ENCODE data around the gene TLE2. TPM values are rescaled to one million over a fixed set of nuclear protein-coding genes. Genes with fewer than 3 reads are reported as not detected.
"Not testable (repeated sequence)": the region's sequence is repeated elsewhere in the genome, so short reads cannot be mapped to it uniquely, and the experiment has no call there.

The TLE2 gene
- total RNA-seq, 1 donor from 2014 or later: 23.3 TPM

- H3K27me3 ChIP-seq (ENCODE audit: control insufficient read depth, insufficient read depth, low read length): no peaks in the 10 kb centered on the region
- peaks cover 2% of the 10 kb centered on the region for H3K36me3 ChIP-seq (ENCODE audit: control insufficient read depth, insufficient read depth, low read length)
- DNase-seq (ENCODE audit: low read depth): no peak
- H3K4me3 ChIP-seq (ENCODE audit: low read depth, low read length): no peak overlapping the region
- TF ChIP-seq, protein P1, sequence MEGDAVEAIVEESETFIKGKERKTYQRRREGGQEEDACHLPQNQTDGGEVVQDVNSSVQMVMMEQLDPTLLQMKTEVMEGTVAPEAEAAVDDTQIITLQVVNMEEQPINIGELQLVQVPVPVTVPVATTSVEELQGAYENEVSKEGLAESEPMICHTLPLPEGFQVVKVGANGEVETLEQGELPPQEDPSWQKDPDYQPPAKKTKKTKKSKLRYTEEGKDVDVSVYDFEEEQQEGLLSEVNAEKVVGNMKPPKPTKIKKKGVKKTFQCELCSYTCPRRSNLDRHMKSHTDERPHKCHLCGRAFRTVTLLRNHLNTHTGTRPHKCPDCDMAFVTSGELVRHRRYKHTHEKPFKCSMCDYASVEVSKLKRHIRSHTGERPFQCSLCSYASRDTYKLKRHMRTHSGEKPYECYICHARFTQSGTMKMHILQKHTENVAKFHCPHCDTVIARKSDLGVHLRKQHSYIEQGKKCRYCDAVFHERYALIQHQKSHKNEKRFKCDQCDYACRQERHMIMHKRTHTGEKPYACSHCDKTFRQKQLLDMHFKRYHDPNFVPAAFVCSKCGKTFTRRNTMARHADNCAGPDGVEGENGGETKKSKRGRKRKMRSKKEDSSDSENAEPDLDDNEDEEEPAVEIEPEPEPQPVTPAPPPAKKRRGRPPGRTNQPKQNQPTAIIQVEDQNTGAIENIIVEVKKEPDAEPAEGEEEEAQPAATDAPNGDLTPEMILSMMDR (IDR thresholded peaks at IDR 0.05; ENCODE audit: insufficient read depth, low read length, poor library complexity, severe bottlenecking): no peak
These were observed 25.3 kb upstream of the TLE2 start for GRCh38 chr19:3054265-3054971.

DNA sequence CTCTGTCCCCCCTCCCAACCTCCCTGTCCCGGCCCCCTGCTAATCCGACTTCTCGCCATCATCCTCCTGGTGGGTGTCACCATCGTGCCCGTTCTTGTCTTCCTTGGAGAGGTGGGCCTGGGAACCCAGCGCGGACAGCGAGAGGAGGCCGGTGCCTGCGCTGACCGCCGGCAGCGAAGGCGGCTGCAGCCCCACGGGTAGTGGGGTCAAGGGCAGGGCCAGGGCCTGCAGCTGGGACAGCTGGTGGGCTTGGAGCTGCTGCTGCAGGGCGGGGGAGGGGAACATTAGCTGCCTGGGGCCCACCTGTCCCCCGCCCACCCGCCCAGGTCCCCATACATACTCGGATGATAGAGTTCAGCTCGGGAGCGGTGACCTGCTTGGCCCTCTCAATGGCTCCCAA is 24.7 kb upstream of the TLE2 start:
- peaks cover 2% of the 10 kb centered on the region for H3K36me3 ChIP-seq (ENCODE audit: control insufficient read depth, insufficient read depth, low read length)
- H3K4me3 ChIP-seq (ENCODE audit: low read depth, low read length): no peak overlapping the region
- DNase-seq (ENCODE audit: low read depth): no peak
- TF ChIP-seq, protein P1 (IDR thresholded peaks at IDR 0.05; ENCODE audit: insufficient read depth, low read length, poor library complexity, severe bottlenecking): no peak
- H3K27me3 ChIP-seq (ENCODE audit: control insufficient read depth, insufficient read depth, low read length): no peaks in the 10 kb centered on the region

DNA sequence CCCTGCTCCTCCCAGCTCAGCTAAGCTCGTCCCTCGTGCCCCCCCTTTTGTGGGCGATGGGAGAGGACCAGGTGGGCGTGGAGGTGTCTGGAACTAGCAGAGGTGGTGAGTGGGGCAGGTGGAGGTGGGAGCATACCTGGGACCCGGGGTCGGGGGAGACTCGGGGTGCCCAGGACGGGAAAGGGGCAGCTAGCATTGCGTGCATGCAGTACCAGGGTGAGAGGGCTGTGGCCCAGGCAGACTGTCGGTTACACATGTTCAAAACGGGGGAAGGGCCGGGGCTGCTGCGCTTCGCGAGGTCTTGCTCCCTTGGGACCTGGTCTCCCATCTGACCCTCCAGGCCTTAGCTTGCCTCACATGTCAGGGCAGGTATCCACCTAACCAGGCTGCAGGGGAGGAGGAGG is 24.1 kb upstream of the TLE2 start:
- H3K4me3 ChIP-seq (ENCODE audit: low read depth, low read length): no peak overlapping the region
- TF ChIP-seq, protein P1 (IDR thresholded peaks at IDR 0.05; ENCODE audit: insufficient read depth, low read length, poor library complexity, severe bottlenecking): no peak
- no peak for DNase-seq (ENCODE audit: low read depth)
- H3K27me3 ChIP-seq (ENCODE audit: control insufficient read depth, insufficient read depth, low read length): no peaks in the 10 kb centered on the region
- H3K36me3 ChIP-seq (ENCODE audit: control insufficient read depth, insufficient read depth, low read length): peaks cover 2% of the 10 kb centered on the region

DNA sequence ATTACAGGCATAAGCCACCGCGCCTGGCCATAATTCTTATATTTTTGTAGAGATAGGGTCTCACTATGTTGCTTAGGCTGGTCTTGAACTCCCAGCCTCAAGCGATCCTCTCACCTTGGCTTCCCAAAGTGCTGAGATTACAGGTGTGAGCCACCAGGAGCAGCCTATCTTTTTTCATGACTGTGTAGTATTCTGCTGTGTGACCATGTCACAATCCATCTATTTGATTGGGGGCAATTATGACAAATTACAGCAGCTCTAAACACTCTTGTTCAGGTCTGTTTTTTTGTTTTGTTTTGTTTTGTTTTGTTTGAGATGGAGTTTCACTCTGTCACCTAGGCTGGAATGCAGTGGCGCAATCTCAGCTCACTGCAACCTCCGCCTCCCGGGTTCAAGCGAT is 20.9 kb upstream of the TLE2 start:
- H3K4me3 ChIP-seq (ENCODE audit: low read depth, low read length); H3K36me3 ChIP-seq (ENCODE audit: control insufficient read depth, insufficient read depth, low read length); H3K27me3 ChIP-seq (ENCODE audit: control insufficient read depth, insufficient read depth, low read length); DNase-seq (ENCODE audit: low read depth): not testable (repeated sequence)

DNA sequence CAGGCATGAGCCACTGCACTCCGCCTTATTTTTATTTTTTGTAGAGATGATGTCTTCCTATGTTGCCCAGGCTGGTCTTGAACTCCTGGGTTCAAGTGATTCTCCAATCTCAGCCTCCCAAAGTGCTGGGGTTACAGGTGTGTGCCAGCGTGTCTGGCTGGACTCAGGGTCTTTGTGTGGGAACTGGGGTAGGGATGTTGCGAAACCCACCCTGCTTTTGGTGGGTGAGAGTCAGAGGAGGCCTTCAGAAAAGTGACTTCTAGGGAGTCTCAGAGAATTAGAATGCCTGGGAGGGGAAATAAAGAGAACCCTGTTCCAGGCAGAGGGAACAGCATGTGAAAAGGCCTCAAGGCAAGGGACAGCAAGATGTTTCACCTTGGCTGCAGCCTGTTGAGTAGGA is 20.0 kb upstream of the TLE2 start:
- Histone ChIP-seq H3K36me3 (ENCODE audit: control insufficient read depth, insufficient read depth, low read length) (no peaks in the 10 kb centered on the region), H3K4me3 (ENCODE audit: low read depth, low read length) (no peak overlapping the region), H3K27me3 (ENCODE audit: control insufficient read depth, insufficient read depth, low read length) (peaks cover 2% of the 10 kb centered on the region)
- DNase-seq (ENCODE audit: low read depth): no peak
- TF ChIP-seq, protein P1 (IDR thresholded peaks at IDR 0.05; ENCODE audit: insufficient read depth, low read length, poor library complexity, severe bottlenecking): no peak

GRCh38 chr19:3048190-3048533 is 19.1 kb upstream of the TLE2 start:
- no peak for DNase-seq (ENCODE audit: low read depth)
- H3K4me3 ChIP-seq (ENCODE audit: low read depth, low read length): no peak overlapping the region
- H3K36me3 ChIP-seq (ENCODE audit: control insufficient read depth, insufficient read depth, low read length): no peaks in the 10 kb centered on the region
- TF ChIP-seq, protein P1 (IDR thresholded peaks at IDR 0.05; ENCODE audit: insufficient read depth, low read length, poor library complexity, severe bottlenecking): no peak
- H3K27me3 ChIP-seq (ENCODE audit: control insufficient read depth, insufficient read depth, low read length): peaks cover 4% of the 10 kb centered on the region

All from kidney epithelial cell (primary cell).